ENCODE data around the gene ZCCHC10.

The ZCCHC10 gene

DNA sequence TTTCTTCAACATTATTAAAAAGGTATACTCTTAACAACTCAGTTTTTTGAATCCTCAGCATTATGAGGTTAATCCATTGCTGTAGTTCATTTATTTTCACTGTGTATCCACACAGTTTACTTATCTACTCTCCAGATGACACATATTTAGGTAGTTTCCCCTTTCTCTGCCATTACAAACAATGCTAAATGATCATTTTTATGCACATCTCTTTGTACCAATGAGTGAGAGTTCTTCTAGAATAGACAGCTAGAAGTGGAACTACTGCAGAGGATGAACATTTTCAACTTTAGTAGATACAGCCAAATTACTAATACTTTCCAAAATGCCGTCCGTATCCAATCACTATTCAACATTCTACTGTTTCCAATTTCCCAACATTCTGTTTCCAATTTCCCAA lies 74.5 kb downstream of the ZCCHC10 start:
- no peak for DNase-seq (ENCODE audit: low read depth, low spot score)
- H3K4me3 ChIP-seq (ENCODE audit: low read length) = no peak overlapping the region

DNA sequence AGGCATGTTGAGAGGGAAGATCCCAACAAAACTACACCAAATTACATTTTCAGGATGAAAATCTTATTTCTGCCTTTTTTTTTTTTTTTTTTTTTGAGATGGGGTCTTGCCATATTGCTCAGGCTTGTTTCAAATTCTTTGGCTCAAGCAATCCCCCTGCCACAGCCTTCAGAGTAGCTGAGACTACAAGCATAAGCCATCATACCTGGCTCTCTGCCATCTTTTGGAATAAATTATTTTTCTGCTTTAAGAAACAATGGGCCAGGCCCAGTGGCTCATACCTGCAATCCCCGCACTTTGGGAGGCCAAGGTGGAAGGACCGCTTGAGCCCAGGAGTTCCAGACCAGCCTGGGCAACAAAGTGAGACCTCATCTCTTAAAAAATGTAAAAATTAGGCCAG lies 77.2 kb downstream of the ZCCHC10 start:
- H3K4me3 ChIP-seq (ENCODE audit: low read length) = no peak overlapping the region
- DNase-seq (ENCODE audit: low read depth, low spot score) = no peak

DNA sequence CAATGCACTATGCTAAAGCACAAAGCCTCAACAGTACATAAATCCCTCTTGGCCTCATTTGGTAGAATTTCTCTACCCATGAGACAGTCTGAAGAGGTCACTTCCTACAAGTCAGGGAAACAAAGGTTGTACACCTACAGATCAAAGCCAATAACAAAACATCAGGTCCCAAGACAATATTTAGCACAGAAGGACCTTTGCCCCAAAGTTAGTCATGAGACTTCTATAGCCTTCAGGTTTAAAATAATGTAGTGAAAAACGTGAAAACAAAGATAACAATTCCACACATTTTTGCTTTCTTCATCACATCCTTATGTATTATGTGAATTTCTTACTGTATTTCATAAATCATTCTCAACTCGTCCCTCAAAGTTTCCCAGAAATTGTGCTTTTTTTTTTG lies 78.7 kb downstream of the ZCCHC10 start:
- no peak overlapping the region for H3K4me3 ChIP-seq (ENCODE audit: low read length)

More for the DNA sequence above, 78.7 kb downstream of the ZCCHC10 start:
- DNase-seq (ENCODE audit: low read depth, low spot score) = no peak

Data from Jurkat, Clone E6-1 (cell line).